ENCODE measurements around the gene VPS37D.

GRCh38 chr7:73638911-73639310 is 28.7 kb upstream of the VPS37D start:
- TF ChIP-seq CTCF (IDR thresholded peaks at IDR 0.05) (no peak), EZH2 (IDR thresholded peaks at IDR 0.05; ENCODE audit: borderline replicate concordance, insufficient read depth, low read depth, low read length, poor library complexity, severe bottlenecking) (no peak)
